Lower lobe of right lung (tissue), 2 donors: ENCODE results near the gene UFSP1. TPM values are rescaled to one million over a fixed set of nuclear protein-coding genes. Genes with fewer than 3 reads are reported as not detected.
A peak's percentile ranks its signal among the peaks of the same experiment; 100 is the strongest.

Experiments
- ATAC-seq, 2 donors: fragments of 200-7000 bp; cut with Tn5 transposase; one replicate each; pipeline ENCODE4 v1.9.1; 2020 to 2022; ENCODE audit warnings: mild to moderate bottlenecking in 2 of 2, moderate library complexity in 2 of 2
- DNase-seq: peaks from one replicate; pipeline ENCODE4 v3.0.0-alpha.2; 2020
- H3K27ac ChIP-seq: fragments of 200-600 bp; one replicate; pipeline ENCODE4 v1.8.0; 2022
- H3K27me3 ChIP-seq: fragments of 200-600 bp; one replicate; pipeline ENCODE4 v1.8.0; 2022; ENCODE audit warnings: low read depth
- H3K36me3 ChIP-seq: fragments of 200-600 bp; one replicate; pipeline ENCODE4 v1.8.0; 2022; ENCODE audit warnings: mild to moderate bottlenecking
- H3K4me1 ChIP-seq: fragments of 200-600 bp; one replicate; pipeline ENCODE4 v1.8.0; 2022
- H3K4me3 ChIP-seq: fragments of 200-600 bp; one replicate; pipeline ENCODE4 v1.8.0; 2022; ENCODE audit warnings: mild to moderate bottlenecking
- H3K9me3 ChIP-seq: fragments of 200-600 bp; one replicate; pipeline ENCODE4 v1.8.0; 2022
- CTCF ChIP-seq: fragments of 200-600 bp; IDR thresholded peaks from one replicate; pipeline ENCODE4 v1.8.0; 2022; ENCODE audit warnings: antibody characterized with exemption, mild to moderate bottlenecking
- intact Hi-C: fragments of 100-400 bp; cut with DNase I; formaldehyde crosslinking; loops from one replicate; pipeline ENCODE4 v1.11.0; 2022
- total RNA-seq: library from RNA; stranded (reverse); fragmentation: NEBNext Ultra II Directional; extraction: Animal tissue kit (Norgen Biotek cat#: 25700); gene quantifications from one replicate; pipeline ENCODE4 v1.2.1, GENCODE V29; 2021
- donor health status: DM: no; HTN: yes; CAD: no; lungs with severe emphysema.

UFSP1 gene
- total RNA-seq, 1 donor from 2014 or later, result 2.3 TPM

GRCh38 chr7:100893318-100893895 is 3.9 kb upstream of the UFSP1 start:
- no peak for TF ChIP-seq CTCF
- Histone ChIP-seq H3K36me3 (peaks cover 3% of the 10 kb centered on the region), H3K27ac (no peak overlapping the region), H3K9me3 (no peaks in the 10 kb centered on the region), H3K4me3 (no peak overlapping the region), H3K4me1 (peaks cover 43% of the 10 kb centered on the region), H3K27me3 (peaks cover 49% of the 10 kb centered on the region)
- ATAC-seq (no peak), DNase-seq (no peak)
- intact Hi-C loops, result no loop called here

- TF ChIP-seq CTCF, result no peak
- intact Hi-C loops, result no loop called here
- Histone ChIP-seq H3K36me3 (peaks cover 11% of the 10 kb centered on the region), H3K27me3 (peaks cover 42% of the 10 kb centered on the region), H3K4me1 (peaks cover 51% of the 10 kb centered on the region), H3K9me3 (no peaks in the 10 kb centered on the region), H3K4me3 (no peak overlapping the region), H3K27ac (no peak overlapping the region)
- ATAC-seq (no peak), DNase-seq (no peak)
Measured at GRCh38 chr7:100892364-100893317, 3.1 kb upstream of the UFSP1 start.

- H3K27me3 ChIP-seq, result peaks cover 35% of the 10 kb centered on the region
- no peaks in the 10 kb centered on the region for H3K9me3 ChIP-seq
- TF ChIP-seq CTCF, result no peak
- intact Hi-C loops, result no loop called here
- H3K4me3 ChIP-seq, result no peak overlapping the region
- no peak for DNase-seq
- no peak overlapping the region for H3K27ac ChIP-seq
- H3K36me3 ChIP-seq, result peaks cover 20% of the 10 kb centered on the region
- peaks cover 60% of the 10 kb centered on the region for H3K4me1 ChIP-seq
- no peak for ATAC-seq
Measured at GRCh38 chr7:100891568-100892247, 2.2 kb upstream of the UFSP1 start.

GRCh38 chr7:100890653-100891567 is 1.4 kb upstream of the UFSP1 start:
- intact Hi-C loops, result no loop called here
- DNase-seq, result no peak
- peak overlapping the region; percentile 88 for H3K4me3 ChIP-seq
- peak overlapping the region; percentile 86 for H3K27ac ChIP-seq
- H3K4me1 ChIP-seq, result peaks cover 52% of the 10 kb centered on the region
- peaks cover 27% of the 10 kb centered on the region for H3K27me3 ChIP-seq
- H3K36me3 ChIP-seq, result peaks cover 28% of the 10 kb centered on the region
- TF ChIP-seq CTCF, result no peak
- ATAC-seq, result no peak
- no peaks in the 10 kb centered on the region for H3K9me3 ChIP-seq
